Measurements from ENCODE around the gene IGSF23.
"Not testable (repeated sequence)": the region's sequence is repeated elsewhere in the genome, so short reads cannot be mapped to it uniquely, and the experiment has no call there.

IGSF23 gene

DNA sequence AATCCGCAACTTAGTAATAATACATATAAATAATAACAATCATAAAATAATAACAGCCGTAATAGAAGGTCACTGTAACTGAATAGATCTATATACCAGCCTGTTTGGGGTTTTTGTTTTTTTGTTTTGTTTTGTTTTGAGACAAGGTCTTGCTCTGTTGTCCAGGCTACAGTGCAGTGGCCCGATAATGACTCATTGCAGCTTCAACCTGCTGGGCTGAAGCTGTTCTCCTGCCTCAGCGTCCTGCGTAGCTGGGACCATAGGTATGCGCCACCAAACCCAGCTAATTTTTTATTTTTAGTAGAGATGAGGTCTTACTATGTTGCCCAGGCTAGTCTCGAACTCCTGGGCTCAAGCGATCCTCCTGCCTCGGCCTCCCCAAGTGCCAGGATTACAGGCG is 950 bp downstream of the IGSF23 start:
- no peak for DNase-seq

DNA sequence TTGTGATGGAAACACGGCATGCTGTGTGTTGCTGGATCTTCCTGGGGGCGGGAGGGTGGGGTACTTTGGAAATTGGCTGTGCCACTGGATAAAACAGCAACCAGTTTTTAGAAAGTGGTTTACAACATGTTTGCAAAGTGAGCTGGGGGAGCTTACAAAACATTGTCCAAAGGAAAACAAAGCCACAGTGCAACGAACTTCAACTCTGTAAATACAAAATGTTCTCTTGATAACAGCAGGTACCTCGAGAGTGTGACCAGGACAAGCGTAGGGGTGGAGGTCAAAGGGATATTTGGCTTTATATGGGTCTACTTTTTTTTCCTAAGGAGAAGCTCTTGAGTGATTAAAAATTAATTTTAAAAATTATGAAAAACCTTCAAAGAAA is 2.5 kb downstream of the IGSF23 start:
- no peak for DNase-seq

DNA sequence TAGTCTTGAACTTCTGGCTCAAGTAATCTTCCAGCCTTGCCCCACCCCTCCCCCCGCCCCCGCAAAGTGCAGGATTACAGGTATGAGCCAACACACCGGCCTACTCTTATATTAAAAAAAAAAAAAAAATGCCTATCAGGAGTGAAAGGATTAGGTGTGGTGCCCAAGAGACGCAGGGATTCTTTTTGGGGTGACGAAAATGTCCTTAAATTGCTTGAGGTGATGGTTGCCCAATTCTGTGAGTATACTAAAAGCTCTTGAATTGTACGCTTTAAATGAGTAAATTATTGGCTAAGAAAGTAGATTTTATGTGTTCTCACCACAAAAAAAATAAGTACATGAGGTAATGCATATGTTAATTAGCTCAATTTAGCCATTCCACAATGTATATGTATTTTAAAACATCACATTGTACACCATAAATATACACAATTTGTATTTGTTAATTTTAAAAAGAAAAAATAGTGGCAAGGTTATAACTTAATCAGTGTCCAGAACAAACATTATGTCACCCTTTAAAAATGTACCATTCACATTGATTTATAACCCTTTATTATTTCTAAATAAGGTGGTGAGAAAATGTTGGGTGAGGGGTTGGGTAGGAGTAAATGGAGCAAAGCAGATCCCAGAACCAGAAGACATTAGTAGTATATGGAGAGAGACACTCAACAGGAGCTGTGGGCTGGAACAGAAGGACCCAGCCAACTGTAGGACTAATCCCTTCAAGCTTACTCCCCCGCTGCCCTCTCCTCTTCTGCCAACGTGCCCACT is 3.9 kb downstream of the IGSF23 start:
- no peak for DNase-seq

DNA sequence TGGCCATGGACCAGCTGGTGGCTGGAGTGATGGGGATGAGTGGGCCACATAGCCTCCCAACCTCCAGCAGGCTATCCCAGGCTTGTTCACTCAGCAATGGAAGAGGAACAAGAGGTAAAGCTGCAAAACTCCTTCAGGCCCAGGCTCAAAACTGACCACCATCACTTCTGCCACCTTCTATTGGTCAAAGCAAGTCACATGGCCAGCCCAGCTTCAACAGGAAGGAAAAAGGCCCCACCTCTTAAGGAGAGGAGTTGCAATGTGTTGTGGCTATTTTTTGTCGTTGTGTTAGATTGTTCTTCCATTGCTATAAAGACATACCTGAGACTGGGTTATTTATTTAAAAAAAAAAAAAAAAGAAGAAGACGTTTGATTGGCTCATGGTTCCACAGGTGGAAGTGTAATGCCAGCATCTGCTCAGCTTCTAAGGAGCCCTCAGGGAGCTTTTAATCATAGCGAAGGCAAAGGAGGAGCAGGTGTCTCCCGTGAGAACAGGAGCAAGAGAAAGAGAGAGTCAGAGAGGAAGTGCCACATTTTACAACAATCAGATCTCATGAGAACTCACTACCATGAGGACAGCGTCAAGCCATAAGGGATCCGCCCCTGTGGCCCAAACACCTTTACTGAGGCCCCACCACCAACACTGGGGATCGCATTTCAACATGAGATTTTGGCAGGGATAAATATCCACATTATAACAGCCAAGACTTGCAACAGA is 5.4 kb downstream of the IGSF23 start:
- no peak for DNase-seq

DNA sequence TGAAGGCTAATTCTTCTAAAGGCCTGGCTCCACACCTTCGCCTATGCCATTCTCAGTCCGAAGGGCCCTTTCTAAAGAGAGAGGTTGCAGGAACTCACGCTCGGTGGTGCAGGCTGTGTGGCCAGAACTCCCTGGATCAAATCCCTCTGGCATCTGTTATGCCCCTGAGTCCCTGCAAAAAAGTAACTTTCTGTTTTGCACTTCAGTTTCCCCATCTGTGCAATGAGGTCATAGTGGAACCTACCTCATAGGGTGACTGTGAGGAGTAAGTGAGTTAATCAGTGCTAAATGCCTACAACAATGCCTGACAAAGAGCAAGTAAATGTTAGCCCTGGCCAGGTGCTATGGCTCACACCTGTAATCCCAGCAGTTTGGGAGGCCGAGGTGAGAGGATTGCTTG is 7.3 kb downstream of the IGSF23 start:
- DNase-seq: no peak

DNA sequence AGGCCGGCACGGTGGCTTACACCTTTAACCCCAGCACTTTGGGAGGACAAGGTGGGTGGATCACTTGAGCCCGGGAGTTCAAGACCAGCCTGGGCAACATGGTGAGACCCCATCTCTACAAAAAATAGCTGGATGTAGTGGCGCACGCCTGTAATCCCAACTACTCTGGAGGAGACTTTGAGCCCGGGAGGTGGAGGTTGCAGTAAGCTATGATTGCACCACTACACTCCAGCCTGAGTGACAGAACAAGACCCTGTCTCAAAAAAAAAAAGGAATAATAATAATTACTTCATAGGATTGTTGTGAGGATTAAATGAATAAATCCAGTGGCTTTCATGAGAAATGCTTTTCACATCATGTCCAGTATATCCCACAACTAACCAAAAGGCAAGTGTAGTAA is 8.0 kb downstream of the IGSF23 start:
- DNase-seq: no peak

DNA sequence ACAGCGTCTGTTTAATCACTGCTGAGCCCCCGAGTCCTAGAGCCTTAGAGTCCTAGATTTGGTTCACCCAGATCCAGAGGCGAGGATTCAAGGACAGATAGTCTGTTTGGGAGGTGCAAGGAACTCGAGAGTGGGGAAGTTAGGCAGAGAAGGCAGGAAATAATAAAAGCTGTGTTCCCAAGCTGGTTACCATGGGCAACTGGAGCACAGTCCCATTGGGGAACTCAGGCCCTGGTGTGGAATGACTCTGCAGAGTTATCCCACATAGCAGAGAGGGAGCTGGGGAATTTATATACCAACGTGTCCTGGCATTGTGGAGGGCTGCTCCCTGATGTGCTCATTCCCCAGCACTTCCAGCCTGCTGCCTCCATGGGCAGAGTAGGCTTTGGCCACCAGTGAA is 9.7 kb downstream of the IGSF23 start:
- DNase-seq: no peak

DNA sequence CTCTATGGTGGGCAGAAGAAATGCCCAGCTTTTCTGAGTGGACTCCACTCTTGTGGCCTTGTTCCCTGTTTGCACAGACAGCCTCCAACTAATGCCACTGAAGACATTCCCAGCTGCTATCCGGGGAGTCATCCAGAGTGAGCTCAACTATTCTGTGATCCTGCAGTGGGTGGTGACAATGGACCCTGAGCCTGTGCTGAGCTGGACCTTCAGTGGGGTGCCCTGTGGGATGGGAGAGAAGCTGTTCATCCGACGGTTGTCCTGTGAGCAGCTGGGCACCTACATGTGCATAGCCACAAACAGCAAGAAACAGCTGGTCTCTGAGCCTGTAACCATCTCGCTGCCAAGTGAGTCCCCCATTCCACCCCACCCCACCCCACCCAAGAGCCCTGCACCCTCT is 10.3 kb downstream of the IGSF23 start:
- no peak for DNase-seq

DNA sequence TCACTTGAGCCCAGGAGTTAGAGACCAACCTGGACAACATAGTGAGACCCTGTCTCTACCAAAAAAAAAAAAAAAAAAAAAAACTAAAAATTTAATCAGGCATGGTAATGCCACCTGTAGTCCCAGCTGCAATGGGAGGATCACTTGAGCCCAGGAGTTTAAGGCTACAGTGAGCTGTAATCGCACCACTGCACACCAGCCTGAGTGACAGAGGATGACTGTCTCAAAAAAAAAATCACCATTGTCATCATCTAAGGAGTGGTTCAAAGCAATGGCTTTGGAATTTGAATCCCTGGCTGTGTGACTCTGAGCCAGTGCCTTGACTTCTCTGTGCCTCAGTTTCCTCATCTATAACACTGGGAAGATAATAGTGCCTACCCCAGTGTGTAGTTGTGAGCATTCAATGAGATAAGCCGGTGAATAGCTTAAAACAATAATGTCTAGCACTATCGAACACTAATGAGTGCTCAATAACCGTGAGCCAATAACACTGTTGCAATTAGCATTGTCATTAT is 11.5 kb downstream of the IGSF23 start:
- DNase-seq: no peak

DNA sequence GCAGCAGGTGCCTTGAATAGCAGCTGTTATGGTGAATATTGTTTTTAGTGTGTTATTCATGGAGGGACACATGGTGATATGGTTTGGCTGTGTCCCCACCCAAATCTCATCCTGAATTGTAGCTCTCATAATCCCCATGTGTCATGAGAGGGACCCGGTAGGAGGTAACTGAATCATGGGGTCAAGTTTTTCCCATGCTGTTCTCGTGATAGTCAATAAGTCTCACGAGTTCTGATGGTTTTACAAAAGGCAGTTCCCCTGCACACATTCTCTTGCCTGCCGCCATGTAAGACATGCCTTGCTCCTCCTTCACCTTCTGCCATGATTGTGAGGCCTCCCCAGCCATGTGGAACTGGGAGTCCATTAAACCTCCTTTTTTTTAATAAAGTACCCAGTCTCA is 12.3 kb downstream of the IGSF23 start:
- DNase-seq: not testable (repeated sequence)

DNA sequence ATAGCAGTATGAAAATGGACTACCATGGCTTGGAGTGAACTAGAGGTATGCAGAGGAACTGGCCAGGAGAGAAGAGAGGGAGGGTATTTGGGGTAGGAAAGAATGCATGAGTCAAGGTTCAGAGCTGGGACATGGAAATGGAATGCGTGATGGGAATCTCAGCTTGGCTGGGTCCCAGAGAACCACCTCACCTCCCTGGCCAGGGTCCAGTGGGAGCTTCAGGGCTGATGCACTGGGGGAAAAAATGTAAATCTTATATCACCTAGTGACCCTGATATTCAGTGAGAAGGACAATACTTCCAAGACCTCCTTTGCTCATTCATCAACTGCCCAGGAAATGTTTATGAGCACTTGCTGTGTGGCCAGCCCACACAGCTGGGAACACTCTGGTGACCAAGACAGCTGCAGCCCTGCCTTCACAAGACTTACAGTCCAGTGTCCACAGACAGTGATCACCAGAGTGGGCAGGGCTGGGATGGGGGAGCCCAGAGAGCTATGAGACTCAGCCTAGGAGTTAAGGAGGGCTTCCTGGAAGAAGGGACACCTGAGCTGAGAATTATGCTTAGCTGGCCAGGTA is 12.8 kb downstream of the IGSF23 start:
- DNase-seq: no peak

DNA sequence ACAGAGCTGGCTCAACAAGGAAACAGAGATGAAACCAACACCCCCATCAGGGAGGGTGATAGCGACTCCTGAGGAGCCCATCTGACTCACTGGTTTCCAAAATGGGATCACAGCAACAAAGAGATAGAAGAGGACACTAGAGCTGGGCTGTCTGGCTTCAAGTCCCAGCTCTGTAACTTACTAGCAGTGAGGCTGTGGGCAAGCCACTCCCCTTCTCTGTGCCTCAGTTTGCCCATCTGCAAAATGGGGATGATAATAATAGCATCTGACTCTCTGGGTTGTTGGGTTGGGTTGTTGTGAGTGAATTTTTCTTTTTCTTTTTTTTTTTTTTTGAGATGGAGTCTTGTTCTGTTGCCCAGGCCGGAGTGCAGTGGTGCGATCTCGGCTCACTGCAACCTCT is 14.3 kb downstream of the IGSF23 start:
- DNase-seq: no peak

DNA sequence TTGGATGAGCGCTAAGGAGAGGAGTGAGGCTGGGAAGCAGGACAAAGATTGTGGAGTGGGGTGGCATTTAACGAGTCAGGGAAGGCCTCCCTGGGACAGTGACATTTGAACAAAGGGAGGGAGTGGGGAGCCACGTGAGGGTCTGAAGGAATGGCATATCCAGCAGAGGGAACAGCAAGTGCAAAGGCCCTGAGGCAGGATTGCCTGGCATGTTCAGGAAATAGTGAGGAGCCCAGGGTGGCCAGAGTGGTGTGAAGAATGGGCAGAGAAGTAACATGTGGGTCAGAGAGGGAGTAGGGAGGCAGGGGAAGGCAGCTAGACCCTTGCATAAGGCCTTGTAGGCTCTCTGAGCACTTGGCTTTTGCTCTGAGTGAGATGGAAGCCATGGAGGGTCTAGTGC is 15.4 kb downstream of the IGSF23 start:
- no peak for DNase-seq

DNA sequence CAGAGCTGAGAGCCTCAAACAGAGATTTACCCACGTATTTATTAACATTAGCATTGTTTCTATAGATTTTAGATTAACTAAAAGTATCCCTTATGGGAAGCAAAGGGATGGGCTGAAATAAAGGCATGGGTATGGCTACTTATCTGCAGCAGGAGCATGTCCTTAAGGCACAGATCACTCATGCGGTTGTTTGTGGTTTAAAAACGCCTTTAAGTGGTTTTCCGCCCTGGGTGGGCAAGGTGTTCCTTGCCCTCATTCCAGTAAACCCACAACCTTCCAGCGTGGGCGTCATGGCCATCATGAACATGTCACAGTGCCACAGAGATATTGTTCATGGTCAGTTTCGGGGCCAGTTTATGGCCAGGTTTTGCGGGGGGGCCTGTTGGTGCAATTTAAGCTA is 18.2 kb downstream of the IGSF23 start:
- DNase-seq: not testable (repeated sequence)

DNA sequence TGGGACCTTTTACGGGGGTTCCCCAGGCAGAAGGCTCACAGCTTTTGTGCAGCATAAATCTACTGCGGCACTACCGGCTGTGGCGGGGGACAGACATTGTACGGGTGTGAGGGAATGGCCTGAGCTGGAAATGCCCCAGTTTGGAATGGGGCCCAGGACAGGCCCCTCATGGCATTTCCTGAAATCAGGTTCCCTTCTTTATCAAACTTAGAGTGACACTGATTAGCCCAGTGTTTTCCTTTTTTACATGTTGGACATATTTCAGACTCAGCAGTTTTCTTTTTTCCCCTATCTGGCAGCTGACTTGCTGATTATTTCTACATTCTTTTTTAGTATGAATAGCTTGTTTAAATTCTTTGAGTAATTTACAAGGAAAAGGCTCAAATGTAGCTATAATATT is 20.7 kb downstream of the IGSF23 start:
- DNase-seq: not testable (repeated sequence)

DNA sequence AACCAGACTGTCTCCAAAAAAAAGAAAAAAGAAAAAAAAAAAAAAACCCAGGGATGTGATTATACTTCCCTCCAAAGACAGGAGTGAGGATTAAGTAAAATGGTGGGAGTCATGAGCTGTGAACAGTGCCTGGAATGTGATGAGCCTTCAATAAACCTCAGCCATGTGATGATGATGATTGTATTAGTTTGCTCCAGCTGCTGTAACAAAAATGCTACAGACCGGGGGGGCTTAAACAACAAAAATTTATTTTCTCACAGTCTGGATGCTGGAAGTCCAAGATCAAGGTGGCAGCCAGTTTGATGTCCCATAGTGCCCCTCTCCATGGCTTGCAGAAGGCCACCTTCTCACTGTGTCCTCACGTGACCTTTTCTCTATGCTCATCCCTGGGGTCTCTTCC is 21.4 kb downstream of the IGSF23 start:
- no peak for DNase-seq

DNA sequence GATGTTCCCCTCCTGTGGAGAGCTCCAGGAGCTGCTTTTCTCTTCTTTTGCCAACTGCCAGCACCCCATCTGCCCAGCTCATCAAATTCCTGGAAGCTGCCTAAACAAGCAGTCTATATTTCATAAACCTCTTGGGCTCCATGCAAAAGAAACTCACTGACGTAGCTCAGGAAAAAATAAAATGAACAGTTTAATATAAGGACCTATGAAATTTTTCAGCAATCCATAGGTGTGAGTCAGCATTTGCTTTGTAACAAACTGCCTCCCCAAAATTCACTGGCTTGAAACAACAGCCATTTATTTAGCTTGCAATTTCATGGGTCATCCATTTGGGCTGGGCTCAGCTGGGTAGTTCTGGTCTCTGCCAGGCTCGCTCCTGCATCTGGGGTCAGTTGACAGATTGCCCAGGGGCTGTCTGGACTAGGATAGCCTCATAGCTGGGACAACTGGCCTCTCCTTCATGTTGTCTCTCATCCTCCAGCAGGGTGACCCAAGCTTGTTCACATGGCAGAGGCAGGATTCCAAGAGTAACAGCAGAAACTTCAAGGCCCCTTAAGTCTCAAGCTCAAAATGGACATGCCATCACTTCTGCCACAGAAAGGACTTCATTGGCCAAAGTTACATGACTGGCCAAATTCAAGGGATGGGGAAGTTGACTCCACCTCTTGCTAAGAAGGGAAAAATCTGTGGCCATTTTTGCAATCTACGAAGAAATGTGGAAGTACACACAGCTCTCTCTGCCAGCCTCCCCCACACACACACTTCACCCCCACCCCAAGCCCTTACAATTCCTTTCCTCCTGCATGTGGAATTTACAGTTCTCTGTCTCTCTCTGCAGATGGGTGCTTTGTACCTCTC is 22.4 kb downstream of the IGSF23 start:
- DNase-seq: no peak

DNA sequence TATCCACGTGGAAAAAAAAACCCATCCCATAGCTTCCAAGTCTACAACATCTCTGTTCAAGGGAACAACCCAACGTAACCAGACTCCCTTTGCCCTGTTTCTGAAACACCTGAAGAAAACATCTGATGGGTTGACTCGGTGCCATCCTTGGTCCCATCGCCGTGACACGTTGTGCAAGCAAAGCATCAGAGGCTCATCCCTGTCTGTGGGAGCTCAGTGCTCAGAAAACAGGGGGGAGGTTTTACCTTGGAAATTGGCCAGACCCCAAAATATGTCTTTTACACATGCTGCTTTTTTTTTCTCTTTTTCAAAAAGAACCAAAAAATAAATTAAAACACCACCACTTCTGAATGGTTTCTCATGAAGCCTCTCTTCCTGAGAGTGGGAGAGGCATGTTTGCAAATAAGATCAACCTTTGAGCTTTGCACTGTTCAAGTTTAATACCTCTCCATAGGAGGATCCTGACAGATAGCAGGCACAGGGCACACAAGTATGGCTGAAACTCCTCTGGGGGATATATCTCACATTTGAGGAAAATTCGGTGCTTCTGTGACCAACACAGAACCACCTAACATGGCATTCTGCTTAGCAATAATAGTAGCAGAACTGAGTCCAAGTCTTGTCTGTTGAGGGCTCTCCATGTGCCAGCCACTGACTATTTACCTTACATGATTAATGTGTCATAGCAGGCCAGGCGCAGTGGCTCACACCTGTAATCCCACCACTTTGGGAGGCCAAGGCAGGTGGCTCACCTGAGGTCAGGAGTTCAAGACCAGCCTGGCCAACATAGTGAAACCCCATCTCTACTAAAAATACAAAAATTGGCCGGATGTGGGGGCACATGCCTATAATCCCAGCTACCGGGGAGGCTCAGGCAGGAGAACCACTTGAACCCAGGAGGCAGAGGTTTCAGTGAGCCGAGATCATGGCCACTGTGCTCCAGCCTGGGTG is 23.4 kb downstream of the IGSF23 start:
- no peak for DNase-seq

DNA sequence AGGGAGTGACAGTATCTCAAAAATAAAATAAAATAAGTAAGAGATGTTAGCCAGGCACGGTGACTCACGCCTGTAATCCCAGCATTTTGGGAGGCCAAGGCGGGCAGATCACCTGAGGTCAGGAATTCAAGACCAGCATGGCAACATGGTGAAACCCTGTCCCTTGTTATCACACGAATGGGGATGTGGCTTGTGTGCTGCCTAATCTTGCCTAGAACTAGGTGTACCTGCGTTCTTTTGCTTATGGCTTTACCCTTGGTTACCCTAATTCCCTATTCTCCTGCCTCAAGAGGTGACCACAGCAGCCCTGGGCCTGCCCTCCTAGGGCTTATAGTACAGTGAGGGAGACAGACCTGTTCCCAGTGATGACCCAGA is 24.0 kb downstream of the IGSF23 start:
- no peak for DNase-seq

DNA sequence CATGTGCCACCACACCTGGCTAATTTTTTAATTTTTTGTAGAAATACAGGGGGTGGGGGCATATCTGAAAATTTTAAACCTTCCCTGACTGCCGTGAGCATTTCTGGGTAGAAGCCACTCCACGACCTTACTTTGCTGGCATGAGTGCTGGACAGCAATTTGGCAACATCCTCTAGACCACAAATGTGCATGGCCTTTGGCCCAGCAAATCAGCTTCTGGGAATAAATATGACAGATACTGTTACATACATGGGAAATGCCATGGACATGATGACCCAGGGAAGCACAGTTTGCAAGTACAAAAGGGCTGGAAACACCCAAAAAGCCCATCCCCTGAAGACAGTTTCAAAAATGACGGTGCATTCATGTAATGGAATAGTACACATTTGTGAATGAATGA is 27.2 kb downstream of the IGSF23 start:
- DNase-seq: no peak

DNA sequence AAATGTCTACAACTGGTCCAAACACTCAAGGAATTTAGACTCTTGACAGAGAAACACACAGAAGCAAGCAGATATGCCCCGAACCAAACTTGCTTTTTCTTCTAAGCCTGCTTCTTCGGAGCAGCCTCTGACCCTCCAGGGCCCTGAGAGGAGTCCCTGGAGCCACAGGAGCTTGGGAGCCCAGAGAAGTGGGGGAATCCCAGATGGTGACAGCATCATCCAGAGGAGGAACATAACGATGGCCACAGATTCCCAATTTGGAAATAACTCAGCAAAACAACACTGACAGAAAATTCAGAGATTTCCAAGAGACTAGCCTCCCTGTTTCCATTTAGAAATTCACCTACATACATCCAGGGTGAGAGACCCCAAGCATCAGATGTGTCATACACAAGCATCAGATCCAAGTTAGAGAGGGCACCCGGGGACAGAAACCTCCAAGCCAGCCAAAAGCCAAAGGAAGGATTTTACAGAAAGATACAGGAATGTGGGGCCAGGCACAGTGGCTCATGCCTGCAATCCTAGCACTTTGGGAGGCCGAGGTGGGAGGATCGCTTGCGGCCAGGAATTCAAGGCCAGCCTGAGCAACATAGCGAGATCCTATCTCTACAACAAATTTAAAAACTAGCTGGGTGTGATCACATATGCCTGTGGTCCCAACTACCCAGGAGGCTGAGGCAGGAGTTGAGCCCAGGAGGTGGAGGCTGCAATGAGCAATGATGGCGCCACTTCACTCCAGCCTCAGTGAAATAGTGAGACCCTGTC is 28.3 kb downstream of the IGSF23 start:
- no peak for DNase-seq

Measured in activated CD4-positive, alpha-beta T cell treated with anti-CD3 and anti-CD28 coated beads, Interleukin-2, amount 50 U/mL, for 16 hours (primary cell).